ENCODE measurements around the gene CEMP1. TPM values are rescaled to one million over a fixed set of nuclear protein-coding genes. Genes with fewer than 3 reads are reported as not detected.

The CEMP1 gene
- total RNA-seq, 1 experiment from 2014 or later = not detected

DNA sequence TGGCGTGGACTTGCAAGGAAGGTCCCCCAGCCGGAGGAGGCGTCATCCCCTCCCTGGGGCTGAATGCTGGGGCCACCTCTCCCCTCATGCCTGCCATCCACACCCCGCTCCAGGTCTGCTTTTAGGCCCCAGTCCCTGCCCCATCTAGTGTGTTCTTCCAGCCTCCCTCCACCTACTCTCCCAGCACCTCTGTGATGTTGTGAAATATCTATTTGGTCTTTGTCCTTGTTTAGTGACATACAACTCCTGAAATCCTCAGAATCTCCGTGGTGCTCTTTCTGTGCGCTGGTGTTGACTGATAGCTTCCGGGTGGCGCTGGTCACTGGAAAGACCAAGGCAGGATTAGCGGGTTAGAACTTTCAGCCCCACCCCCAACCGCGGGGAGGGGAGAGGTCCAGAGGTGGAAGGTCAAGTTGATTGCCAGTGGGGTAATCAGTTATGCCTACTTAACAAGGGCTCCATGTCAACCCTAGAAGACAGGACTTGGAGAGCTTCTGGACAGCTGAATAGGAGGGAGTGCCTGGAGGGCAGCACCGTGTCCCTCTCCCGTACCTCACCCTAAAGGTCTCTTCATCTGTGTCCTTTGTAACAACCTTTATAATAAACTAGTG is 46.2 kb downstream of the CEMP1 start:
- no peak for DNase-seq (ENCODE audit: low read depth)

- no peak for DNase-seq (ENCODE audit: low read depth)
Observed at GRCh38 chr16:2483939-2484897, 47.0 kb downstream of the CEMP1 start.

GRCh38 chr16:2482708-2483534 is 48.3 kb downstream of the CEMP1 start:
- DNase-seq (ENCODE audit: low read depth) = peak; percentile 65

DNA sequence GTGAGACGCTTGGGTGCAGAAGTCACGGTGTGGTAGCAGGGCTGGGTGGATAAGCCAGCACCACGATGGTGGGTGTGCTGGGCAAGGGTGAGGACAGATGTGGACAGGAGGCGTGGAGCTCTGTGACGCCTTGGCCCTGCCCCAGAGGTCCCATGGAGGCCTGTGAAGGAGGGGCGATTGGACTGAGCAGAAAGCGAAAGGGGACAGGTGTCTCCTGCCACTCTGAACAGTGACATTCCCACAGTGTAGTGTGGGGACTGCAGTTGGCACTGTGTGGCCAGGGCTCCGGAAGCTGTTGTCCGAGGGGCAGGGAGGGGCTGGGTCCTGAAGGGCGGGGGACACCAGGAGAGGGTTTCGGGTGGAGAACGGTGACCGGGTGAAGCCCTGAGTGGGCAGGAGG is 49.0 kb downstream of the CEMP1 start:
- no peak for DNase-seq (ENCODE audit: low read depth)

DNA sequence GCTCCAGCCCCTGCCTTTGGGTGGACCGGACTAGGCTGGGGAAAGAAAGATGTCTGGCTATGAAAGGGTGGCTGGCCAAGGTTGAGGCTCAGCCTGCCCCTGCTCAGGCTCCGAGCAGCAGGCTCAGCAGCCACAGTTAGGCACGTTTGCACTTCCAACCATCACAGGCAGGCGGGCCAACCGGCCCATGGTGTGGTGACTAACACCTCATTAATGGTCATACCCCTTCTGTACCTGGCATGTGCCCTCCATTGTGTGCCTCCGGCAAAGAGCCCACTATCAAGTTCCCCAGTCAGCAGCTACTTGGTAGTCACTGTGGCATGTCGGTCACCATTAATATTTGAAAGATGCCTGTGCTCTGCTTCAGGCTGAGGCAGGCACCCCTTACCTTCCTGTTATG is 49.5 kb downstream of the CEMP1 start:
- DNase-seq (ENCODE audit: low read depth) = no peak

- no peak for DNase-seq (ENCODE audit: low read depth)
Observed at GRCh38 chr16:2480948-2481347, 50.3 kb downstream of the CEMP1 start.

Other genes starting within 250 kb of the CEMP1 start
- 5.5 and 5.9 TPM in 2 replicates for gene ABCA3, start 190.7 kb downstream of the CEMP1 start, total RNA-seq (2014; rRNA removed; shearing (Covaris generic))
- gene CCNF, start 102.0 kb downstream of the CEMP1 start, total RNA-seq (2014; rRNA removed; shearing (Covaris generic)) = 36.3 and 37.3 TPM in 2 replicates
- gene TEDC2, start 71.3 kb downstream of the CEMP1 start, total RNA-seq (2014; rRNA removed; shearing (Covaris generic)) = 21.1 and 29.3 TPM in 2 replicates
- gene NTN3, start 60.1 kb downstream of the CEMP1 start, total RNA-seq (2014; rRNA removed; shearing (Covaris generic)) = not detected in 2 replicates
- gene TBC1D24, start 56.3 kb downstream of the CEMP1 start, total RNA-seq (2014; rRNA removed; shearing (Covaris generic)) = 5.6 and 6.8 TPM in 2 replicates
- gene ATP6V0C, start 17.5 kb downstream of the CEMP1 start, total RNA-seq (2014; rRNA removed; shearing (Covaris generic)) = 19.9 and 31.2 TPM in 2 replicates
- gene AMDHD2, start 11.0 kb downstream of the CEMP1 start, total RNA-seq (2014; rRNA removed; shearing (Covaris generic)) = 11.7 and 22.0 TPM in 2 replicates
- gene PDPK1, start 6.6 kb upstream of the CEMP1 start, total RNA-seq (2014; rRNA removed; shearing (Covaris generic)) = 10.5 and 12.8 TPM in 2 replicates
- 22.9 and 27.4 TPM in 2 replicates for gene KCTD5, start 151.1 kb upstream of the CEMP1 start, total RNA-seq (2014; rRNA removed; shearing (Covaris generic))
- 0.06 TPM in 1 of 2 replicates, not detected in the other for gene PRSS27, start 188.8 kb upstream of the CEMP1 start, total RNA-seq (2014; rRNA removed; shearing (Covaris generic))
- 18.3 and 32.6 TPM in 2 replicates for gene SRRM2, start 221.2 kb upstream of the CEMP1 start, total RNA-seq (2014; rRNA removed; shearing (Covaris generic))
- 200 and 262 TPM in 2 replicates for gene ELOB, start 245.9 kb upstream of the CEMP1 start, total RNA-seq (2014; rRNA removed; shearing (Covaris generic))